Measurements from ENCODE around the gene INPP5F.
"Not testable (repeated sequence)": the region's sequence is repeated elsewhere in the genome, so short reads cannot be mapped to it uniquely, and the experiment has no call there.

The INPP5F gene

DNA sequence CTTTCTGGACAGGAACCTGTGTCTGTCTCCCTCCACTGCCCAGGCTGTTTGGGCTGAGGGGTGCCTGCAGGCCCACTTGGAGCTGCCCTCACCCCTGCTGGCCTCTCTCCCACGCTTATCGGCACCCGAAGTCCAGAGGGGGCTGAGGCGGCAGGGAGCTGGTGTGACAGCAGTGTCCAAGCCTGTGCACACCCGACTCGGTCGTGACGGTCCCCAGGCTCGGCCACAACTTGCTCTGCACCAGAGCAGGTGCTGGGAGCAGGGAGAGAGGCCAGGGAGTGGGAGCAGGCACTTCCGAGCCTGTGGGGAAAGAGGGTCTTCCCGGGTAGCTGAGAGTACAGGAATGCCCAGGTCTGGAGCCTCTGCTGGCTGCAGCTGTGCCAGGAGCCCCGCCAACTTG is 23.0 kb downstream of the INPP5F start:
- DNase-seq: no peak

DNA sequence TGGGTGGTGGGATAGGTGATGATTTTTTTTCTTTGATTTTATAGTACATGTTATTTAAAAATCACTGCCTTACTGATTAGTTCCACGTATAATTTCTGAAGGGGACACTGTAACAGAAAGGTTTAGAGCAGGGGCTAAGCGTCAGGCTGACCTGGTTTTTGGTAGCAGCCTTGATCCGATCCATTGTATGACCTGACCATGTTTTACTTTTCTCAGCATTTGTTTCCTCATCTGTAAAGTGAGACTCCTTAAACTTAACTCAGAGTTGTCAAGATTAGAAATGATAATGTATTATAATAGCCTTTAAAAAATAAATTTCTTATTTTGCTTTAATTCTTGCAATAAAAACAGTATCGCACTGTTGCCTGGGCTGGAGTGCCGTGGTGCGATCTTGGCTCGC is 23.6 kb downstream of the INPP5F start:
- DNase-seq: no peak

DNA sequence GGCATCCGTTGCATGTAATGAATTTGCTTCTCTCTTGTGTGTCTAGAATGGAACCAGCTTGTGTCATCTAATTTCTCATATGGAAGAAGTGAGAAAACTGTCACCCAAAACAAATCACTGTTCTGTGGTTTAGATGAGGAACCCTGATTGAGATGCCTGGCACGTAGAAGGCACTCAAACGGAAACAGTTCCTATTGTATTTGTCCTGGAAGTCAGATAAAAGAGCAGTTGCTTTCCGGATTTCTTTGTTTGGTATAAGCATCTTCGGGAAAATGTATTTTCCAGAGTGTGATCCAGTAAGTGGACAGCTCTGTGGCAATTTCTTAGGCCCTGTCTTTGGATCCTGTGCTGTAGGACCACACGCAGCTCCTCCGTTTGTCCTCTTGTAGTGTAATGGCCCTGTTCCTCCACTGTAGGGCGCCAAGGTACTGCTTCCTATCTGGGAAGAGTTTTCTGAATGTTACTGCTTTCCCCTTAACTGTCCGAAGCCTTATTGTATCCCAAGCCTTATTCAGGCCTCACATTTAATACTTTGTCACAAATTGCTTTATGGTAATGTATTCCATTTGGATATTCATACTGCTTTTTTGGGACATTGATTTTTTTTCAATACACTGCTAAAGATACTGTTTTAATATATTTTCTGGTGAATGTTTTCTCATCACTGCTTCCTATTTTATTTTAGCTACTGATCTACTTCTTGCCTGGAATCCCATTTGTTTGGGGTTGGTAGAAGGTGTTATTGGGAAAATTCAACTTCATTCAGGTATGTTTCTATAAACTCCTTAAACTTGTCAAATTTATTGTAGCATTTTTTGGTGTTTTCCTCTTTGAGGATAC is 24.8 kb downstream of the INPP5F start:
- DNase-seq: peak; percentile 92

DNA sequence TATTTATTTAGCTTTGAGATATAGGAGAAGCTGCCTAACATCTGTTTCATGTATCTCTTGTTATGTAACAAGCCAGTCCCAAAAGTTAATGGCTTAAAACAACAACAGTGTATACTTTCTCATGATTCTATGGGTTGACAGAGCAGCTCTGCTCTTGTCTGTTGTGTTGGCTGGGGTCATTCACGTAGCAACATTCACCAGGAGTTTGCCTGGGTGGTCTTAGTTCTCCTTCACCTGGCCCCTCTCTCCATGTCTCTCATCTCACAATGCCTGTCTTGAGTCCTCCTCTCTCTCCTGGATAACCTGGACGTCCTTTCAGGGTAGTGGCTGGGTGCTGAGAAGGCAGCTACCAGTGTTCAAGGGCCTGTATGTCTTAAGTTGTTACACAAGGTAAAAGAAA is 27.5 kb downstream of the INPP5F start:
- DNase-seq: no peak

DNA sequence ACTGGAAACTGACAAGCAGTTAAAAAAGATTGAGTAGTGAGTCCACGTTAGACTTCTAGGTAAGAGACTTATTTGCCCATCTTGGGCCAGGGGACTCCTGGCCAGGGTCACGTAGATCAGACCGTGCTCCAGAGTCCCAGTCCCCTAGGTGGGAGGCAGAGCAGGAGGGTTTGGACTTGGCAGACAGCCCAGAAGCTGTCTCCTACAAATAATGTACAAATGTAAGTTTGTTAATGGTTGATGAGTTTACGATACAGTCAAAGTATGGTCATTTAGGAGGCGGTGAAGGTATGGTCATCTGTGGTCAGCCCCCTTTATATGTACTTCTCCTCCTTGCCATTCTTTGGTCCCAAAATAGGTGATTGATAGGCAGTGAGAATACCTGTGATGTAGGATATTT is 28.2 kb downstream of the INPP5F start:
- DNase-seq: no peak

DNA sequence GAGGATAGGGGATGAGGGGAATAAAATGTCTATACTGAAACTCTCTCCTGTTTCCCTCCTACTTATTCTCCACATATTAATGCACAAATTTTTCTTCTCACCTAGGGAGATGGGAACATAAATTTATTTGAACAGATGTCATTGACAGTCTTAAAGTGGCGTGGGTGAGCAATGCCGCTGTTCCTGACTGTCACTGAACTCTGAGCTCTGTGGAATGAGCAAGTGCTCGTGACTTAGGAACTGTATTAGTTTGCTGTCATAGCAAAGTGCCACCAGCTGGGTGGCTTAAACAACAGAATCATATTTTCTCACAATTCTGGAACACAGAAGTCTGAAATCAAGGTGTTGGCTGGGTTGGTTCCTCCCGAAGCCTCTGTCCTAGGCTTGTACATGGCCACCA is 29.1 kb downstream of the INPP5F start:
- no peak for DNase-seq

DNA sequence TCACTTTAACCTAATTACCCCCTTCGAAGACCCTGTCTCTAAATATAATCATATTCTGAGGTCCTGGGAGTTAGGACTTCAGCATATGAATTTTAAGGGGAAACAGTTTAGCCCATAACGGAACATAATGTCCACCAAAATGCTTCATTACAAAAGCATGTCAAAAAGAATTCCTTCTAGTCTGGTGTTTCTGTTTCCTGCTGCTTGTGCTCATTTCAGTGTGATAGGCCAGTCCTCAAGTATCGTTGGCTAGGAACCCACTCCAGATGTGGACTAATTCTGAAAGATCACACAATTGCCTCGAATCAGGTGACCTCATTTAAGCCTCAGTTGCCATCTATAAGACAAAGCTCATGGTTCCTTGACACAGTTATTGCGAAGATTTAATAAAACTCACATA is 29.6 kb downstream of the INPP5F start:
- DNase-seq: no peak

DNA sequence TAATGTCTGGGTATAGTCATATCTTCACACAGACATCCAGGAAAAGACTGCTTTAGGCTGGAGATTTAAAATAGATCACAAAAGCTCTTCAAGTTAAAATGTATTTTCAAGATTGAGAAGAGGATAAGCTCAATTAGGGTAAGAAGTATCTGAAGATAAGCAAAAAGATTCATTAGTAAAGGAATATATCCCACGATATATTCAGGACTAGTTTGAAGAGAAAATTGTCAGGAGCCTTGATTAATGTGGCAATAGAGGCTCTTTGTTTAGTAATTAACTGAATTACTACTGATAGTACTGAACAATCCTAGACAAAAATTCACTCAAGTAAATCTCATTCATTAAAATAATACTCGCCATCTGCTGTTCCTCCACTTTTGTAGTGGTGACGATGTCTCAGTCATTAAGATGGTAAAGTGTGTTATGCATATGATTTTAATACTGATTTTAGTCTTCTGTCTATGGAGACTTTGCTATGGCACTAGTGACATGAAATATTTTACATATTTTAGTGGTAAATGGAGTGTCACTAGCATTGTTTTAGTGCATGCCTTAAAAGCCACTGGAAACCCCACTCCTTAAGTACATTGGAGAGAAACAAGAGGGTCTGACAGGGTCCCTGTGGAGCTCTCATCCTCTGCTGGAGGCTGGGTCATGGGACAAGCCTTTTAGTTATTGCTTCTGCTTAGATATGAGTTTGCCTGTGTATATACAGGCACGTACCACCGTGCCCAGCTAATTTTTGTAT is 32.8 kb downstream of the INPP5F start:
- DNase-seq: no peak

DNA sequence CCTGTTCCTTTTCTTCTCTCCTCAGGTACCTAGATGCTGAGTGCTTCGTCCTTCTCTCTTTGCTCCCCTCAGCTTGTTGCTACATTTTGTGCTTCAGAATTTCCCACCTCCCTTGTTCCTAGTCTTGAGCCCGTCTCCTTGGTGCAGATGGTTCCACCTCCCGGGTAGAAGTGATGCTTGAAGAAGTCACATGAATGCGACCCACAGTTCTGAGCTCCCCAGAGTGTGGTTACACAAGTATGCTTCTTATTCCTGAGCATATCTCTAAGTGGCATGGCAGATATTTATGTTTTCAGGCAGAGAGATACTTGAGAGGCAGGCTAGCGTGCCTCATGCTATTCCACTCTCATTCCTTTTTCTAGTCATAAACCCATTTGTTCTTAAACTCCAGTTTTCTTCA is 34.0 kb downstream of the INPP5F start:
- DNase-seq: no peak

DNA sequence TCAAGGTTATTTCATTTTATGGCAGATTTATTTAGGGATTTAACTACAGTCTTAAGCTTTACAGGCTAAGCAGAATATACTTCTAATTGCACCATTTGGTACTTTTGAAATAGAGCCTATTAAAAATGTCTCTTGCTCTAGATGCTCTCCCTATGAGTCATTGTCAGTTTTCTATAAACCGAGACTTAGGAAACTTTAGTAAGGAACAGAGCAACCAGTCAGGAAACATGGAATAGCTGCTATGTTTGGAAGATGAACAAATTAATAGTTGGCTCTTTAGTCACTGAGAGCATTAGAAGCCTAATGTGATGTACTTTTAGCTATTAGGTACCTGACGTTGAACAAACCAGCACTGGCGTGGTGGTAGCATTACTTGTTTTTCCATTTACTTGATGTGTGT is 35.3 kb downstream of the INPP5F start:
- no peak for DNase-seq

DNA sequence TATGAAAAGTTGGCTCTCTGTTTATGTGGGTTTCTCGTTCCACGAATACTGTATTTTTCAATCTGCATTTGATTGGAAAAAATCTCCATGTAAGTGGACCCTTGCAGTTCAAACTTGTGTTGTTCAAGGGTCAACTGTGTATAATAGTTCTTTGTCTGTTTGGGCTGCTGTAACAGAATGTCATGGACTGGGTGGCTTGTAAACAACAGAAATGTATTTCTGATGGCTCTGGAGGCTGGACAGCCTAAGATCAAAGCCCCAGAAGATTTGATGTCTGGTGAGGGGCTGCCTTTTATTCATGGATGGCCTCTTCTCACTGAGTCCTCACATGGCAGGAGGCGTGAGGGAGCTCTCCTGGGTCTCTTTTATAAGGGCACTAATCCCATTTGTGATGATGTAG is 36.2 kb downstream of the INPP5F start:
- DNase-seq: no peak

DNA sequence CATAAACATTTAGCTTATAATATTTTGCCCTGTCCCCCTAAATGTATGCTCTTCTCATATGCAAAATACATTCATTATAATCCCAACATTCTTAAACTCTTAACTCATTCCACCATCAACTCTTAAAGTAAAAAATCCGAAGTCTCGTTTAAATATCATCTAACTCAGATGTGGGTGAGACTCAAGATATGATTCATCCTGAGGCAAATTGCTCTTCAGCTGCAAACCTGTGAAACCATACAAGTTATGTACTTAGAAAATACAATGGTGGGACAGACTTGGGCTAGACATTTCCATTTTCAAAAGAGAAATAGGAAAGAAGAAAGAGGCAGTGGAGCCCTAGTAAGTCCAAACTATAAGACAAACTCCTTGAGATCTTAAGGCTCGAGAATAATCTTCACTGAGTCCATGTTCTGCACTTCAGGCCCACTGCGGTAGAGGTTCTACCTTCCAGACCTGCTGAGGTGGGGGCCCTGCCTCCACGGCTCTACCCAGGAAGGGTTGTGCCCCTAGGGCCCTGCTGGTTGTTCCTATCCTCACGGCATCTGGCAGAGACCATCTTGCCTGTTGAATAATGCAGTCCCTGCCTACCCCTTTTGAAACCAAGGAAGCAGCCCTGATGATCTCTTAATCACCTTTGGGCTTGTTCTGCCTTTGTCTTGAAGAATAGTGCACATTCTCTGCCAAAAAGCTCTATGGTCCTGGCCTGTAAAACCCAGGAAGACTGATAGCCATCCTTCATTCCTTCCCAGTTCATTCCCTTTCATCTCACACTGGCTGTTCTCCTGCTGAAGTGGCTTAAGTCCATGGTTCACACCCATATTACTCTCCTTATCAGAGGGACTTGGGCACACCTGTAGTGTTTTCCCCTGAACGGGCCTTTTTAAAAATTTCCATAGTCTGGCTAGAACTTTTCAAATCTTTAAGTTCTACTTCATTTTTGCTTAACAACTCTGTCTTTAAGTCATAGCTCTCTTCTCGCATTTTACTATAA is 37.3 kb downstream of the INPP5F start:
- DNase-seq: no peak

DNA sequence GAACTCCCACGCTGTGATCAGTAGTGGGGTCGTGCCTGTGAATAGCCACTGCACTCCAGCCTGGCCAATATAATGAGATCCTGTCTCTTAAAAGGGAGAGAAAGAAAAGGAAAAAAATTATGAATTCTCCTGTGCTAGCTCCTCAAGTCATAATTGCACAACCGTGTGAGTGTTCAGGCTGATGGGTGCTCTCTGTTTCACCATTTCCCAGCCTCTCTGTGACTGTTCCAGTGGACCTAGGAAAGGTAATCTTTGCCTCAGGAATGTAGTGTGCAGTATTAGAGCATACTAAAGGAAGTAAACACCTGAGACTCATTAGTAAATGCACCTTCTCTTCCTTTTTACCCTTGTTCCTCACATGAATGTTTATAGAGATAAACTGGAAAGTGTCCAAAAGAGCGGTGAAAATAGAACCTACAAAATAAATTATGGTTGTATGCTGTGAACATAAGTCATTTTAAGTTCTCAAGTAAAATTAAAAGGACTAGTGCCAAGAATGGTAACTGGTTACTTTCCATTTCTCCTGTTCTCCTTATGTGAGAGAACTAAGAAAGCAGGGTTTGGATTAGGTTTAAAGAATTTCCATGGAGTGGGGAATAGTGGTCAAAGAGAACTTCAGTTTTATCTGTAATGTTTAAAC is 42.7 kb downstream of the INPP5F start:
- DNase-seq: no peak

DNA sequence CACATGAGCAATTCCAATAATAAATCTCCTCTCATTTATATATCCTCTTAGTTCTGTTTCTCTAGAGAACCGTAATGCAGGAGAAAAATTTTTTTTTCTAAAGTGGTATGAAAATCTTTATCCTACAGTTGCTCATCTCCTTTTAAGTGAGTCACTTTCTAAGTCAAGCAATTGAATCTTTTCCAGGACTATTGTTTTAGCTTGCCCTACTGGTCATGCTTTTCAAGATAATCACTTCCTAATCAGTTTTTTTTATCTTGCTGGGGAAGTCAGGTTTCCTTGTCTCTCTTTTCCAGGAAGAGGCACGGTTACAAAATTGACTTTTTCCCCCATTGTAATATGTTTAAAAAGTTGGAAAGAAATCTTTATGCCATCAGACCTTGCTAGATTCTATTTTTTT is 44.0 kb downstream of the INPP5F start:
- no peak for DNase-seq

DNA sequence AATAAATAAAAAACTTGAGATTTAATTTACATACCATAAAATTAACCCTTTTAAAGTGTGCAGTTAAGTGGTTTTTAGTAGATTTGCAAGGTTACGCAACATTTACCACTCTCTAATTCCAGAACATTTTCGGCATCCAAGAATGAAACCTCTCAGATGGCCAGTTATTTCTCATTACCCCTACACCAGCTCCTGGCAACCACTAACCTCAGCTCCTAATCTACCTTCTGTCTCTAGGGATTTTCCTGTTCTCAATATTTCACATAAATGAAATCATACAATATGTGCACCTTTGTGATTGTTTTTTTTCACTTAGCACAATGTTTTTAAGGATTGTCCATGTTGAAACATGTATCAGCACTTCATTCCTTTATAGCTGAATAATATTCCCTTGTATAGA is 45.1 kb downstream of the INPP5F start:
- DNase-seq: no peak

DNA sequence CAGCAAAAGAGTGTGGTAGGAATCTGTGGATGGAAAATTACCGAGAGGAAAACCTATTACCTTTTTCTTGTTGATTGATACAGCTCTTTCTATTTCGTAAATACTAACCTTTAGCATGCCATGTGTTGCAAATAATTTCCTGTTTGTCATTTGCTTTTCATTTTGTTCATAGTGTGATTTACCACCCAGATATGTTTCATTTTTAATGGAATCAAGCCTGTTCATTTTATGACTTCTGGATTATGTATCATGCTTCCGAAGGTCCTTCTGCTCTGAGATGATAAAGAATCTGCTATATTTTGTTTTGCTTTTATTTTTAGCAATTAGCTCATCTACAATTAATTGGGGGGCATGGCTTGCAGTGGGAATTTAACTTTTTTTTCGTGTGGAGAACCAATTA is 46.5 kb downstream of the INPP5F start:
- DNase-seq: no peak

DNA sequence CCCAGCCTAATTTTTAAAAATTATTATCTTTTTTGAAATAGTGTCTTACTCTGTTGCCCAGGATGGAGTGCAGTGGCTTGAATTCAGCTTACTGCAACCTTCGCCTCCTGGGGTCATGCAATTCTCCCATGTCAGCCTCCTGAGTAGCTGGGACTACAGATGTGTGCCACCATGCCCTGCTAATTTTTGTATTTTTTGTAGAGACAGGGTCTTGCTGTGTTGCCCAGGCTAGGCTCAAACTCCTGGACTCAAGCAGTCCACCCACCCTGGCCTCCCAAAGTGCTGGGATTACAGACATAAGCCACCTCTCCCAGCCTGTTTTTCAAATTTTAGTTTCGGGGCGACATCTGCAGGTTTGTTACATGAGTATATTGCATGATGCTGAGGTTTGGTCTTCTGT is 47.2 kb downstream of the INPP5F start:
- not testable (repeated sequence) for DNase-seq

DNA sequence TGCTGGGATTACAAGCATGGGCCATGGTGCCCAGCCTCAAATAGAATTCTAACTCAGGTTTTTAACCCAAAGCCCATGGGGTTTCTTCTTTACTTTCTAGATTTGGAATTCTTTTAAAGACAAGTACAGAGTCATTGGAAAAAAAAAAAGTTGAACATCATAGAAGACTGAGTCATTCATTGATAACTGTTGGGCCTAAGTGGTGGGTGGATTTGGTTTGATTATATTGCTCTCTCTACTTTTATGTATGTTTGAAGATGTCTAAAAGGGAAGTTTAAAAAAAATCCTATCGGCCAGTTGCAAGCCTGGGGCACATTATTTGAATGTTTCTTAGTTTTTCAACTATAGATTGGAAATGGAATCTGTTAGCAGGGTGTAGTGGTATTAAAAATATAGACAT is 49.7 kb downstream of the INPP5F start:
- no peak for DNase-seq

DNA sequence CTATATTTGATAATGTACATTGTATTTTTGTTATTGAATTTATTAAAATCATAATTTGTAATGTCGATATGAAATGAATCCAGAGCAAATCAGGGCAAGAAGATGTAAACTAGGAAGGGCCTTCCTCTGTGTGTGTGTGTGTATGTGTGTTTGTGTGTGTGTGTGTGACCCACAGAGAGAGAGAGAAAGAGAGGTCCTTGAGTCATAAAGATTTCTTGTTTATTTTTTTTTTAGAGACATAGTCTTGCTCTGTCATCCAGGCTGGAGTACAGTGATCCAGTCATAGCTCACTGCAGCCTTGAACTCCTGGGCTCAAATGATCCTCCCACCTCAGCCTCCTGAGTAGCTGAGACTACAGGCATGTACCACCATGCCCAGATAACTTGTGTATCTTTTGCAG is 50.7 kb downstream of the INPP5F start:
- DNase-seq: no peak

DNA sequence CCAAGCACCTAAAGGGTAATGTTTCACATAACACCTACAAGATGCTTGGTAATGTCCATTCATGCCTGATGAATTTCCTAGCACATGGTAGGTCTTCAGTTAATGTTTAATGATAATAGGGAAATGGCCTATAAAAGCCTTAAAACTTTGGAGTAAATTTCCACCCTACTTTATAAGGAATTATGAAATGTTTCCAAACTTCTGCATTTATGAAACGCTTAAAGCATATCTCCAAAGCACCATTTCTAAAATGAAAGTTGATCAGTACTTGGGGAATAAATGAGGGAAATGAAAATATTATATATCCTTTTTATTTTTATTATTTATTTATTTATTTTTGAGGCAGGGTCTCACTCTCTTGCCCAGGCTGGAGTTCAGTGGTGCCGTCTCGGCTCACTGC is 51.8 kb downstream of the INPP5F start:
- no peak for DNase-seq

DNA sequence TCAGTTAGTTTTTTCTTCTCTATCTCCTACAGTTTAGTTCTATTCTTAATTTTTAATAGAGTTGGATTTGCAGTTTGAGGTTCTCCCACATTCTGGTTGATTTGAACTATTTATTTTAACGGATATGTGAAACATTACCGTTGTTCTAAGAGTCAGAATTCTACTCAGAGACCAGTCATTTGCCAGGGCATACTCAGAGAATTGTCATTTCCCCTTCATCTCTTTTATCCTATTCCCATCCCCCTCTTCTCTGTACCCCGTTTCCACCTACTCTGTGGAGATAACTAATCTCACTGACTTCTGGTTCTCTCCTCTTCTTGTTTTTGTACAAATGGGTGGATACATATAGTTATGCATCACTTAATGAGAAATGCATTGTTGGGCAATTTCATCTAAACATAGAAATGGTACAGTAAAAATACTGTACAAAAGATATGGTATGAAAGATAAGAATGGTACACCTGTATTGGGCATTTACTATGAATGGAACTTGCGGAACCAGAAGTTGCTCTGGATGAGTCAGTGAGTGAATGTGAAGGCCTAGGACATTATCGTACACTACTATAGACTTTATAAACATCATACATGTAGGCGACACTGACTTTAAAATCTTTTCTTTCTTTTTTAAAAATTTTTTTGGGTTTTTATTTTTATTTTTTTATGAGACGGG is 53.1 kb downstream of the INPP5F start:
- no peak for DNase-seq

DNA sequence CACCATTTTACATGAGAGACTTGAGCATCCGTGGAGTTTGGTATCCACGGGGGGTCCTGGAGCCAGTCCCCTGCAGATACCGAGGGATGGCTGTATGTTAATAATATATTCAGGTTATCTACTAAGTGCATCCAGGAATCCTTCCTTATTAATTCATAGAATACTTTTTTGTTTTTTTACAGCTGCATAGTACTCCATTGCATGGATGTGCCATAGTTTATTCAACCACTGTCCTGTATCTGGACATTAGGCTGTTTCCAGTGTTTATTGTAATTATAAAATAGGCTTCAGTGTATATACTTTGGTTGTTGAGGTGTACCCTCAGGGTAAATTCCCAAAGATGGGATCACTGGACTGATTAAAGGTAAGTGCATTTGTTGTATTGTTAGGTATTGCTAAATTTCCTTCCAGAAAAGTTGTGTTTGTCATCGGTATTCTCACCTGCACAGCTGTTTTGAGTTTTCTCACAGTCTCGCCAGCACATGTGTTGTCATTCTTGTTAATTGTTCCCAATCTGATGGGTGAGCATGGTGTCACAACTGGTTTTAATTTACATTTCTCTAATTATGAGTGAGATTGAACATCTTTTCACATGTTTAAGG is 55.1 kb downstream of the INPP5F start:
- no peak for DNase-seq
